T1000 (cell line): ENCODE data around the gene C17orf100.

Source experiments
- DNase-seq: peaks from one replicate; lab custom pipeline; 2025; ENCODE audit warnings: mixed read lengths; lab: John Stamatoyannopoulos, UW

The C17orf100 gene

GRCh38 chr17:6695051-6695450 lies 43.5 kb downstream of the C17orf100 start:
- DNase-seq, result no peak

- DNase-seq, result no peak
Observed at GRCh38 chr17:6695565-6695964, 44.0 kb downstream of the C17orf100 start.

GRCh38 chr17:6696906-6697305 lies 45.3 kb downstream of the C17orf100 start:
- no peak for DNase-seq

- DNase-seq, result no peak
Observed at GRCh38 chr17:6698004-6698403, 46.4 kb downstream of the C17orf100 start.

GRCh38 chr17:6699997-6700947 lies 48.7 kb downstream of the C17orf100 start:
- no peak for DNase-seq

- no peak for DNase-seq
Observed at GRCh38 chr17:6700948-6701307, 49.4 kb downstream of the C17orf100 start.

- no peak for DNase-seq
Observed at GRCh38 chr17:6701719-6702118, 50.2 kb downstream of the C17orf100 start.

- DNase-seq, result no peak
Observed at GRCh38 chr17:6702567-6703215, 51.1 kb downstream of the C17orf100 start.
